ENCODE results near the gene CBX8. TPM values are rescaled to one million over a fixed set of nuclear protein-coding genes. Genes with fewer than 3 reads are reported as not detected.

CBX8 gene
- total and polyA plus RNA-seq, 2 of the 13 experiments (the other 11 are each of a cell fraction or from before 2014, with no cell fraction given): 0.34 to 12.6 TPM

DNA sequence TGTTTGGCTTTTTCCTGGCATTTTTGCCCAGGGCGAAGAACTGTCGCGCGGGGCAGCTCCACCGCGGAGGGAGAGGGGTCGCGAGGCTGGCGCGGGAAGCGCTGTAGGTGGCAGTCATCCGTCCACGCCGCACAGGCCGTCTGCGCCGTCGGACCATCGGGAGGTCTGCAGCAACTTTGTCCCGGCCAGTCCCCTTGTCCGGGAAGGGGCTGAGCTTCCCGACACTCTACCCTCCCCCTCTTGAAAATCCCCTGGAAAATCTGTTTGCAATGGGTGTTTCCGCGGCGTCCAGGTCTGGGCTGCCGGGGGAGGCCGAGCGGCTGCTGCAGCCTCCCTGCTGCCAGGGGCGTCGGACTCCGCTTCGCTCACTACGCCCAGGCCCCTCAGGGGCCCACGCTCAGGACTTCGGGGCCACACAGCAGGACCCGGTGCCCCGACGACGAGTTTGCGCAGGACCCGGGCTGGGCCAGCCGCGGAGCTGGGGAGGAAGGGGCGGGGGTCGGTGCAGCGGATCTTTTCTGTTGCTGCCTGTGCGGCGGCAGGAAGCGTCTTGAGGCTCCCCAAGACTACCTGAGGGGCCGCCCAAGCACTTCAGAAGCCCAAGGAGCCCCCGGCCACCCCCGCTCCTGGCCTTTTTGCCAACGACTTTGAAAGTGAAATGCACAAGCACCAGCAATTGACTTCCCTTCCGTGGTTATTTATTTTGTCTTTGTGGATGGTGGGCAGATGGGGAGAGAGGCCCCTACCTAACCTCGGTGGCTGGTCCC is 44.7 kb upstream of the CBX8 start (continued):
- TF ChIP-seq, protein P1, sequence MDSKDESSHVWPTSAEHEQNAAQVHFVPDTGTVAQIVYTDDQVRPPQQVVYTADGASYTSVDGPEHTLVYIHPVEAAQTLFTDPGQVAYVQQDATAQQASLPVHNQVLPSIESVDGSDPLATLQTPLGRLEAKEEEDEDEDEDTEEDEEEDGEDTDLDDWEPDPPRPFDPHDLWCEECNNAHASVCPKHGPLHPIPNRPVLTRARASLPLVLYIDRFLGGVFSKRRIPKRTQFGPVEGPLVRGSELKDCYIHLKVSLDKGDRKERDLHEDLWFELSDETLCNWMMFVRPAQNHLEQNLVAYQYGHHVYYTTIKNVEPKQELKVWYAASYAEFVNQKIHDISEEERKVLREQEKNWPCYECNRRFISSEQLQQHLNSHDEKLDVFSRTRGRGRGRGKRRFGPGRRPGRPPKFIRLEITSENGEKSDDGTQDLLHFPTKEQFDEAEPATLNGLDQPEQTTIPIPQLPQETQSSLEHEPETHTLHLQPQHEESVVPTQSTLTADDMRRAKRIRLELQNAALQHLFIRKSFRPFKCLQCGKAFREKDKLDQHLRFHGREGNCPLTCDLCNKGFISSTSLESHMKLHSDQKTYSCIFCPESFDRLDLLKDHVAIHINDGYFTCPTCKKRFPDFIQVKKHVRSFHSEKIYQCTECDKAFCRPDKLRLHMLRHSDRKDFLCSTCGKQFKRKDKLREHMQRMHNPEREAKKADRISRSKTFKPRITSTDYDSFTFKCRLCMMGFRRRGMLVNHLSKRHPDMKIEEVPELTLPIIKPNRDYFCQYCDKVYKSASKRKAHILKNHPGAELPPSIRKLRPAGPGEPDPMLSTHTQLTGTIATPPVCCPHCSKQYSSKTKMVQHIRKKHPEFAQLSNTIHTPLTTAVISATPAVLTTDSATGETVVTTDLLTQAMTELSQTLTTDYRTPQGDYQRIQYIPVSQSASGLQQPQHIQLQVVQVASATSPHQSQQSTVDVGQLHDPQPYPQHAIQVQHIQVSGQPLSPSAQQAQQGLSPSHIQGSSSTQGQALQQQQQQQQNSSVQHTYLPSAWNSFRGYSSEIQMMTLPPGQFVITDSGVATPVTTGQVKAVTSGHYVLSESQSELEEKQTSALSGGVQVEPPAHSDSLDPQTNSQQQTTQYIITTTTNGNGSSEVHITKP (CRISPR knock-in tag; IDR thresholded peaks at IDR 0.05; ENCODE audit: low read depth): peak; percentile 81
- TF ChIP-seq MTA1 (CRISPR knock-in tag; IDR thresholded peaks at IDR 0.05; ENCODE audit: borderline replicate concordance) (no peak; the same call in 1 of the 2 replicates), GATAD1 (CRISPR knock-in tag; IDR thresholded peaks at IDR 0.05) (no peak), JUN (CRISPR knock-in tag; IDR thresholded peaks at IDR 0.05) (no peak), ZNF34 (CRISPR knock-in tag; IDR thresholded peaks at IDR 0.05; ENCODE audit: borderline replicate concordance) (no peak), FOXP1 (IDR thresholded peaks at IDR 0.05) (no peak), FOXP1 (CRISPR knock-in tag; IDR thresholded peaks at IDR 0.05) (no peak), ZNF383 (CRISPR knock-in tag; IDR thresholded peaks at IDR 0.05; ENCODE audit: borderline replicate concordance) (no peak)
- TF ChIP-seq, protein P2, sequence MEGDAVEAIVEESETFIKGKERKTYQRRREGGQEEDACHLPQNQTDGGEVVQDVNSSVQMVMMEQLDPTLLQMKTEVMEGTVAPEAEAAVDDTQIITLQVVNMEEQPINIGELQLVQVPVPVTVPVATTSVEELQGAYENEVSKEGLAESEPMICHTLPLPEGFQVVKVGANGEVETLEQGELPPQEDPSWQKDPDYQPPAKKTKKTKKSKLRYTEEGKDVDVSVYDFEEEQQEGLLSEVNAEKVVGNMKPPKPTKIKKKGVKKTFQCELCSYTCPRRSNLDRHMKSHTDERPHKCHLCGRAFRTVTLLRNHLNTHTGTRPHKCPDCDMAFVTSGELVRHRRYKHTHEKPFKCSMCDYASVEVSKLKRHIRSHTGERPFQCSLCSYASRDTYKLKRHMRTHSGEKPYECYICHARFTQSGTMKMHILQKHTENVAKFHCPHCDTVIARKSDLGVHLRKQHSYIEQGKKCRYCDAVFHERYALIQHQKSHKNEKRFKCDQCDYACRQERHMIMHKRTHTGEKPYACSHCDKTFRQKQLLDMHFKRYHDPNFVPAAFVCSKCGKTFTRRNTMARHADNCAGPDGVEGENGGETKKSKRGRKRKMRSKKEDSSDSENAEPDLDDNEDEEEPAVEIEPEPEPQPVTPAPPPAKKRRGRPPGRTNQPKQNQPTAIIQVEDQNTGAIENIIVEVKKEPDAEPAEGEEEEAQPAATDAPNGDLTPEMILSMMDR (CRISPR knock-in tag; IDR thresholded peaks at IDR 0.05): no peak
- TF ChIP-seq, protein P3, sequence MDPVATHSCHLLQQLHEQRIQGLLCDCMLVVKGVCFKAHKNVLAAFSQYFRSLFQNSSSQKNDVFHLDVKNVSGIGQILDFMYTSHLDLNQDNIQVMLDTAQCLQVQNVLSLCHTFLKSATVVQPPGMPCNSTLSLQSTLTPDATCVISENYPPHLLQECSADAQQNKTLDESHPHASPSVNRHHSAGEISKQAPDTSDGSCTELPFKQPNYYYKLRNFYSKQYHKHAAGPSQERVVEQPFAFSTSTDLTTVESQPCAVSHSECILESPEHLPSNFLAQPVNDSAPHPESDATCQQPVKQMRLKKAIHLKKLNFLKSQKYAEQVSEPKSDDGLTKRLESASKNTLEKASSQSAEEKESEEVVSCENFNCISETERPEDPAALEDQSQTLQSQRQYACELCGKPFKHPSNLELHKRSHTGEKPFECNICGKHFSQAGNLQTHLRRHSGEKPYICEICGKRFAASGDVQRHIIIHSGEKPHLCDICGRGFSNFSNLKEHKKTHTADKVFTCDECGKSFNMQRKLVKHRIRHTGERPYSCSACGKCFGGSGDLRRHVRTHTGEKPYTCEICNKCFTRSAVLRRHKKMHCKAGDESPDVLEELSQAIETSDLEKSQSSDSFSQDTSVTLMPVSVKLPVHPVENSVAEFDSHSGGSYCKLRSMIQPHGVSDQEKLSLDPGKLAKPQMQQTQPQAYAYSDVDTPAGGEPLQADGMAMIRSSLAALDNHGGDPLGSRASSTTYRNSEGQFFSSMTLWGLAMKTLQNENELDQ (CRISPR knock-in tag; IDR thresholded peaks at IDR 0.05; ENCODE audit: borderline replicate concordance): no peak
- TF ChIP-seq, protein P4, sequence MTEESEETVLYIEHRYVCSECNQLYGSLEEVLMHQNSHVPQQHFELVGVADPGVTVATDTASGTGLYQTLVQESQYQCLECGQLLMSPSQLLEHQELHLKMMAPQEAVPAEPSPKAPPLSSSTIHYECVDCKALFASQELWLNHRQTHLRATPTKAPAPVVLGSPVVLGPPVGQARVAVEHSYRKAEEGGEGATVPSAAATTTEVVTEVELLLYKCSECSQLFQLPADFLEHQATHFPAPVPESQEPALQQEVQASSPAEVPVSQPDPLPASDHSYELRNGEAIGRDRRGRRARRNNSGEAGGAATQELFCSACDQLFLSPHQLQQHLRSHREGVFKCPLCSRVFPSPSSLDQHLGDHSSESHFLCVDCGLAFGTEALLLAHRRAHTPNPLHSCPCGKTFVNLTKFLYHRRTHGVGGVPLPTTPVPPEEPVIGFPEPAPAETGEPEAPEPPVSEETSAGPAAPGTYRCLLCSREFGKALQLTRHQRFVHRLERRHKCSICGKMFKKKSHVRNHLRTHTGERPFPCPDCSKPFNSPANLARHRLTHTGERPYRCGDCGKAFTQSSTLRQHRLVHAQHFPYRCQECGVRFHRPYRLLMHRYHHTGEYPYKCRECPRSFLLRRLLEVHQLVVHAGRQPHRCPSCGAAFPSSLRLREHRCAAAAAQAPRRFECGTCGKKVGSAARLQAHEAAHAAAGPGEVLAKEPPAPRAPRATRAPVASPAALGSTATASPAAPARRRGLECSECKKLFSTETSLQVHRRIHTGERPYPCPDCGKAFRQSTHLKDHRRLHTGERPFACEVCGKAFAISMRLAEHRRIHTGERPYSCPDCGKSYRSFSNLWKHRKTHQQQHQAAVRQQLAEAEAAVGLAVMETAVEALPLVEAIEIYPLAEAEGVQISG (CRISPR knock-in tag; IDR thresholded peaks at IDR 0.05): no peak
- TF ChIP-seq, protein P5, sequence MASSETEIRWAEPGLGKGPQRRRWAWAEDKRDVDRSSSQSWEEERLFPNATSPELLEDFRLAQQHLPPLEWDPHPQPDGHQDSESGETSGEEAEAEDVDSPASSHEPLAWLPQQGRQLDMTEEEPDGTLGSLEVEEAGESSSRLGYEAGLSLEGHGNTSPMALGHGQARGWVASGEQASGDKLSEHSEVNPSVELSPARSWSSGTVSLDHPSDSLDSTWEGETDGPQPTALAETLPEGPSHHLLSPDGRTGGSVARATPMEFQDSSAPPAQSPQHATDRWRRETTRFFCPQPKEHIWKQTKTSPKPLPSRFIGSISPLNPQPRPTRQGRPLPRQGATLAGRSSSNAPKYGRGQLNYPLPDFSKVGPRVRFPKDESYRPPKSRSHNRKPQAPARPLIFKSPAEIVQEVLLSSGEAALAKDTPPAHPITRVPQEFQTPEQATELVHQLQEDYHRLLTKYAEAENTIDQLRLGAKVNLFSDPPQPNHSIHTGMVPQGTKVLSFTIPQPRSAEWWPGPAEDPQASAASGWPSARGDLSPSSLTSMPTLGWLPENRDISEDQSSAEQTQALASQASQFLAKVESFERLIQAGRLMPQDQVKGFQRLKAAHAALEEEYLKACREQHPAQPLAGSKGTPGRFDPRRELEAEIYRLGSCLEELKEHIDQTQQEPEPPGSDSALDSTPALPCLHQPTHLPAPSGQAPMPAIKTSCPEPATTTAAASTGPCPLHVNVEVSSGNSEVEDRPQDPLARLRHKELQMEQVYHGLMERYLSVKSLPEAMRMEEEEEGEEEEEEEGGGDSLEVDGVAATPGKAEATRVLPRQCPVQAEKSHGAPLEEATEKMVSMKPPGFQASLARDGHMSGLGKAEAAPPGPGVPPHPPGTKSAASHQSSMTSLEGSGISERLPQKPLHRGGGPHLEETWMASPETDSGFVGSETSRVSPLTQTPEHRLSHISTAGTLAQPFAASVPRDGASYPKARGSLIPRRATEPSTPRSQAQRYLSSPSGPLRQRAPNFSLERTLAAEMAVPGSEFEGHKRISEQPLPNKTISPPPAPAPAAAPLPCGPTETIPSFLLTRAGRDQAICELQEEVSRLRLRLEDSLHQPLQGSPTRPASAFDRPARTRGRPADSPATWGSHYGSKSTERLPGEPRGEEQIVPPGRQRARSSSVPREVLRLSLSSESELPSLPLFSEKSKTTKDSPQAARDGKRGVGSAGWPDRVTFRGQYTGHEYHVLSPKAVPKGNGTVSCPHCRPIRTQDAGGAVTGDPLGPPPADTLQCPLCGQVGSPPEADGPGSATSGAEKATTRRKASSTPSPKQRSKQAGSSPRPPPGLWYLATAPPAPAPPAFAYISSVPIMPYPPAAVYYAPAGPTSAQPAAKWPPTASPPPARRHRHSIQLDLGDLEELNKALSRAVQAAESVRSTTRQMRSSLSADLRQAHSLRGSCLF (CRISPR knock-in tag; IDR thresholded peaks at IDR 0.05; ENCODE audit: borderline replicate concordance): no peak

Data from HepG2 (cell line).